Endothelial cell of umbilical vein (primary cell): ENCODE measurements around the gene ZNF526. TPM values are rescaled to one million over a fixed set of nuclear protein-coding genes. Genes with fewer than 3 reads are reported as not detected.

ENCODE experiments used
- BruUV-seq: library from RNA; stranded (reverse); fragments of 400-500 nt; replicated peaks from 2 replicates; lab custom pipeline; 2021; lab: Mats Ljungman, UMichigan
- CTCF ChIA-PET: fragments of 300-600, 350-600 bp; sonication (Branson Sonifier 250); formaldehyde crosslinking; loops from one replicate; lab custom pipeline; 2021; ENCODE audit warnings: antibody characterized with exemption, inconsistent platforms; lab: Charles Lee
- POLR2A ChIA-PET: fragments of 300-600, 350-600 bp; sonication (Branson Sonifier 250); formaldehyde crosslinking; loops from one replicate; lab custom pipeline; 2021; ENCODE audit warnings: antibody characterized with exemption, inconsistent platforms; lab: Charles Lee
- DNase-seq: peaks from one replicate; pipeline ENCODE4 v3.0.0-alpha.2; 2011; ENCODE audit warnings: low read depth, low spot score
- FAIRE-seq: peaks from 2 replicates; lab custom pipeline; 2011; peaks lifted over from hg19 to GRCh38; lab: Jason Lieb, UNC
- H2AFZ ChIP-seq: 2 replicates; pipeline ENCODE4 v1.6.0; 2012; ENCODE audit warnings: low read depth, low read length, control low read depth, inconsistent platforms
- H3K27ac ChIP-seq: 2 replicates; pipeline ENCODE4 v1.5.1; 2011; ENCODE audit warnings: low read depth, mild to moderate bottlenecking, control low read depth, low read length, moderate library complexity; ENCODE audit not compliant: insufficient read depth
- H3K27me3 ChIP-seq, 2 experiments: 2 replicates each; pipeline versions ENCODE4 v1.6.0 to v1.6.1; 2011; ENCODE audit warnings: low read length in 2 of 2, mixed read lengths in 1 of 2; ENCODE audit not compliant: control insufficient read depth in 2 of 2, insufficient read depth in 2 of 2
- H3K36me3 ChIP-seq, 2 experiments: 2 replicates in 1 of 2; 3 replicates in 1 of 2; pipeline ENCODE4 v1.5.1; 2011; ENCODE audit warnings: low read length in 2 of 2, mild to moderate bottlenecking in 1 of 2, moderate library complexity in 1 of 2; ENCODE audit not compliant: control insufficient read depth in 2 of 2, insufficient read depth in 2 of 2; ENCODE audit errors: extremely low read depth in 1 of 2
- H3K4me1 ChIP-seq: 3 replicates; pipeline ENCODE4 v1.5.1; 2011; ENCODE audit warnings: mild to moderate bottlenecking, low read length; ENCODE audit not compliant: control insufficient read depth, insufficient read depth; ENCODE audit errors: extremely low read depth
- H3K4me2 ChIP-seq: 2 replicates; pipeline ENCODE4 v1.6.1; 2011; ENCODE audit warnings: low read length, control low read depth, mixed read lengths; ENCODE audit not compliant: insufficient read depth
- H3K4me3 ChIP-seq, 3 experiments: fragments of 200-600 bp in 1 of 3; sonication (generic), shearing (Covaris generic) in 1 of 3; replicated peaks in 1 of 3; 2 replicates each; pipeline ENCODE4 v1.5.1; 2011 to 2016; ENCODE audit warnings: control low read depth in 3 of 3, low read length in 3 of 3, mild to moderate bottlenecking in 2 of 3, inconsistent platforms in 1 of 3, low read depth in 1 of 3, moderate library complexity in 1 of 3; ENCODE audit not compliant: insufficient read depth in 1 of 3
- H3K79me2 ChIP-seq: 2 replicates; pipeline ENCODE4 v1.6.0; 2012; ENCODE audit warnings: low read length, inconsistent platforms; ENCODE audit not compliant: control insufficient read depth, insufficient read depth
- H3K9ac ChIP-seq: replicated peaks from 2 replicates; pipeline ENCODE3; 2011; ENCODE audit warnings: low read length, control low read depth; ENCODE audit not compliant: insufficient read depth; ENCODE audit errors: extremely low read depth
- H3K9me1 ChIP-seq: replicated peaks from 3 replicates; pipeline ENCODE4 v1.6.0; 2011; ENCODE audit warnings: mild to moderate bottlenecking, low read length; ENCODE audit not compliant: control insufficient read depth, insufficient read depth; ENCODE audit errors: extremely low read depth
- H3K9me3 ChIP-seq: replicated peaks from 2 replicates; pipeline ENCODE4 v1.5.1; 2012; ENCODE audit warnings: low read length, inconsistent platforms; ENCODE audit not compliant: control insufficient read depth, insufficient read depth
- H4K20me1 ChIP-seq: replicated peaks from 2 replicates; pipeline ENCODE3; 2011; ENCODE audit warnings: mild to moderate bottlenecking, low read length; ENCODE audit not compliant: control insufficient read depth, insufficient read depth; ENCODE audit errors: extremely low read depth
- EZH2 ChIP-seq: IDR thresholded peaks from 2 replicates; pipeline ENCODE4 v1.6.1; 2012; ENCODE audit warnings: borderline replicate concordance, low read depth, mild to moderate bottlenecking, moderate library complexity, low read length, inconsistent platforms; ENCODE audit not compliant: severe bottlenecking
- FOS ChIP-seq: IDR thresholded peaks from 2 replicates; pipeline ENCODE4 v1.6.1; 2011; ENCODE audit warnings: mild to moderate bottlenecking, low read length, moderate library complexity, borderline replicate concordance; ENCODE audit not compliant: insufficient read depth
- GATA2 ChIP-seq: IDR thresholded peaks from 2 replicates; pipeline ENCODE4 v1.7.0; 2011; ENCODE audit warnings: low read depth, mild to moderate bottlenecking, moderate library complexity, mixed read lengths, low read length; ENCODE audit not compliant: insufficient read length, insufficient read depth
- JUN ChIP-seq: IDR thresholded peaks from 2 replicates; pipeline ENCODE4 v1.6.1; 2011; ENCODE audit warnings: borderline replicate concordance, low read depth; ENCODE audit not compliant: insufficient read length, insufficient read depth
- MYC ChIP-seq: IDR thresholded peaks from one replicate; pipeline ENCODE4 v1.6.1; 2011; ENCODE audit warnings: mild to moderate bottlenecking, low read depth, low read length
- POLR2AphosphoS5 ChIP-seq: IDR thresholded peaks from 2 replicates; pipeline ENCODE4 v1.6.1; 2012; ENCODE audit warnings: low read depth, mild to moderate bottlenecking, control low read depth, low read length, moderate library complexity; ENCODE audit not compliant: insufficient read depth
- dilution Hi-C: fragments of 300-500 bp; cut with MboI; formaldehyde crosslinking; loops from one replicate; pipeline ENCODE4 v1.15.0; 2019; ENCODE audit warnings: low sequenced_read_pairs; ENCODE audit not compliant: extremely low pct_ligation_motif_present
- intact Hi-C: fragments of 100-400 bp; cut with micrococcal nuclease; formaldehyde crosslinking; loops from one replicate; pipeline ENCODE4 v1.10.0; 2022
- polyA plus RNA-seq, 4 experiments: library from polyadenylated mRNA; depleted of rRNA in 3 of 4; stranded (reverse) in 3 of 4; unstranded in 1 of 4; fragments of >200 nt; gene quantifications; 2 replicates each; pipeline versions ENCODE4 v1.2.1 to v1.2.3, GENCODE V29; 2011 to 2012; ENCODE audit warnings: missing spikeins in 1 of 4
- total RNA-seq: library from RNA; stranded (reverse); gene quantifications from 2 replicates; pipeline ENCODE4 v1.2.3, GENCODE V29; 2021
- TF ChIP-seq, protein P1 (sequence below), 2 donors: IDR thresholded peaks; 1 replicate in 1 of 2; 2 replicates in 1 of 2; pipeline ENCODE4 v1.5.1; 2011; ENCODE audit warnings: low read length in 2 of 2, mild to moderate bottlenecking in 2 of 2, moderate library complexity in 2 of 2, control low read depth in 1 of 2, inconsistent platforms in 1 of 2, low read depth in 1 of 2; ENCODE audit not compliant: insufficient read depth in 1 of 2; ENCODE audit errors: extremely low read depth in 1 of 2

Gene ZNF526
- total and polyA plus RNA-seq, 2 donors (not counting 3 experiments of a cell fraction or from before 2014, with no cell fraction given): 6.5 to 13.3 TPM

GRCh38 chr19:42189133-42189532 lies 31.0 kb upstream of the ZNF526 start:
- DNase-seq: no peak
- Histone ChIP-seq H2AFZ (no peak overlapping the region), H3K27ac (no peak overlapping the region), H3K79me2 (no peaks in the 10 kb centered on the region), H3K9me1 (no peaks in the 10 kb centered on the region), H3K4me1 (no peaks in the 10 kb centered on the region), H3K4me2 (no peak overlapping the region), H3K4me3 (no peak overlapping the region), H3K27me3 (peaks cover 2 to 9% of the 10 kb centered on the region in 2 experiments), H3K9ac (no peak overlapping the region), H4K20me1 (no peaks in the 10 kb centered on the region), H3K9me3 (no peaks in the 10 kb centered on the region), H3K36me3 (no peaks in the 10 kb centered on the region)
- intact Hi-C loops: no loop called here
- no peak for FAIRE-seq
- CTCF ChIA-PET: interaction anchor here (1.5 kb wide), 1 partner anchor 80 kb away, joined by 3 read pairs; no protein-coding TSS in a partner anchor
- POLR2A ChIA-PET: no interaction called here
- dilution Hi-C loops: no loop called here
- TF ChIP-seq EZH2 (no peak), GATA2 (no peak), MYC (no peak), JUN (no peak), FOS (no peak), POLR2AphosphoS5 (no peak)
- TF ChIP-seq, protein P1, sequence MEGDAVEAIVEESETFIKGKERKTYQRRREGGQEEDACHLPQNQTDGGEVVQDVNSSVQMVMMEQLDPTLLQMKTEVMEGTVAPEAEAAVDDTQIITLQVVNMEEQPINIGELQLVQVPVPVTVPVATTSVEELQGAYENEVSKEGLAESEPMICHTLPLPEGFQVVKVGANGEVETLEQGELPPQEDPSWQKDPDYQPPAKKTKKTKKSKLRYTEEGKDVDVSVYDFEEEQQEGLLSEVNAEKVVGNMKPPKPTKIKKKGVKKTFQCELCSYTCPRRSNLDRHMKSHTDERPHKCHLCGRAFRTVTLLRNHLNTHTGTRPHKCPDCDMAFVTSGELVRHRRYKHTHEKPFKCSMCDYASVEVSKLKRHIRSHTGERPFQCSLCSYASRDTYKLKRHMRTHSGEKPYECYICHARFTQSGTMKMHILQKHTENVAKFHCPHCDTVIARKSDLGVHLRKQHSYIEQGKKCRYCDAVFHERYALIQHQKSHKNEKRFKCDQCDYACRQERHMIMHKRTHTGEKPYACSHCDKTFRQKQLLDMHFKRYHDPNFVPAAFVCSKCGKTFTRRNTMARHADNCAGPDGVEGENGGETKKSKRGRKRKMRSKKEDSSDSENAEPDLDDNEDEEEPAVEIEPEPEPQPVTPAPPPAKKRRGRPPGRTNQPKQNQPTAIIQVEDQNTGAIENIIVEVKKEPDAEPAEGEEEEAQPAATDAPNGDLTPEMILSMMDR (IDR thresholded peaks at IDR 0.05; ENCODE audit: extremely low read depth in 1 of 2, insufficient read depth in 1 of 2, low read depth in 1 of 2, low read length in 2 of 2): no peak
- no TSS peak for BruUV-seq
